Nephron progenitor cell (in vitro differentiated cells): ENCODE results near the gene MSANTD4.
"Not testable (repeated sequence)": the region's sequence is repeated elsewhere in the genome, so short reads cannot be mapped to it uniquely, and the experiment has no call there.

Experiments
- DNase-seq: peaks from one replicate; pipeline ENCODE4 v3.0.0; 2021
- H3K27ac Mint-ChIP-seq: 2 replicates; pipeline ENCODE4 v1.8.0; 2021; ENCODE audit warnings: mild to moderate bottlenecking, moderate library complexity, mixed read lengths
- H3K27me3 Mint-ChIP-seq: 2 replicates; pipeline ENCODE4 v1.8.0; 2021; ENCODE audit warnings: mild to moderate bottlenecking, low read depth, mixed read lengths; ENCODE audit not compliant: poor library complexity
- H3K36me3 Mint-ChIP-seq: 2 replicates; pipeline ENCODE4 v1.8.0; 2021; ENCODE audit warnings: low read depth, mixed read lengths
- H3K4me1 Mint-ChIP-seq: 2 replicates; pipeline ENCODE4 v1.8.0; 2021; ENCODE audit warnings: mixed read lengths
- H3K4me3 Mint-ChIP-seq: 2 replicates; pipeline ENCODE4 v1.8.0; 2021; ENCODE audit warnings: mild to moderate bottlenecking, moderate library complexity, mixed read lengths
- H3K9me3 Mint-ChIP-seq: 2 replicates; pipeline ENCODE4 v1.8.0; 2021; ENCODE audit warnings: mild to moderate bottlenecking, moderate library complexity, mixed read lengths
- TF ChIP-seq, protein P1 (sequence below): fragments of 200-600 bp; sonication (generic); IDR thresholded peaks from 2 replicates; pipeline ENCODE4 v1.5.0; 2021; ENCODE audit warnings: antibody characterized with exemption

The MSANTD4 gene

GRCh38 chr11:106059617-106060016 lies 37.6 kb upstream of the MSANTD4 start:
- TF ChIP-seq, protein P1, sequence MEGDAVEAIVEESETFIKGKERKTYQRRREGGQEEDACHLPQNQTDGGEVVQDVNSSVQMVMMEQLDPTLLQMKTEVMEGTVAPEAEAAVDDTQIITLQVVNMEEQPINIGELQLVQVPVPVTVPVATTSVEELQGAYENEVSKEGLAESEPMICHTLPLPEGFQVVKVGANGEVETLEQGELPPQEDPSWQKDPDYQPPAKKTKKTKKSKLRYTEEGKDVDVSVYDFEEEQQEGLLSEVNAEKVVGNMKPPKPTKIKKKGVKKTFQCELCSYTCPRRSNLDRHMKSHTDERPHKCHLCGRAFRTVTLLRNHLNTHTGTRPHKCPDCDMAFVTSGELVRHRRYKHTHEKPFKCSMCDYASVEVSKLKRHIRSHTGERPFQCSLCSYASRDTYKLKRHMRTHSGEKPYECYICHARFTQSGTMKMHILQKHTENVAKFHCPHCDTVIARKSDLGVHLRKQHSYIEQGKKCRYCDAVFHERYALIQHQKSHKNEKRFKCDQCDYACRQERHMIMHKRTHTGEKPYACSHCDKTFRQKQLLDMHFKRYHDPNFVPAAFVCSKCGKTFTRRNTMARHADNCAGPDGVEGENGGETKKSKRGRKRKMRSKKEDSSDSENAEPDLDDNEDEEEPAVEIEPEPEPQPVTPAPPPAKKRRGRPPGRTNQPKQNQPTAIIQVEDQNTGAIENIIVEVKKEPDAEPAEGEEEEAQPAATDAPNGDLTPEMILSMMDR = no peak
- no peak for DNase-seq
- Mint-ChIP-seq H3K27me3 (peaks cover 3% of the 10 kb centered on the region), H3K9me3 (no peaks in the 10 kb centered on the region), H3K4me1 (no peaks in the 10 kb centered on the region), H3K36me3 (peaks cover 5% of the 10 kb centered on the region), H3K27ac (no peak overlapping the region), H3K4me3 (no peak overlapping the region)

GRCh38 chr11:106058377-106058776 lies 36.3 kb upstream of the MSANTD4 start:
- H3K9me3 Mint-ChIP-seq, H3K27ac Mint-ChIP-seq, H3K4me3 Mint-ChIP-seq, H3K4me1 Mint-ChIP-seq, DNase-seq, H3K36me3 Mint-ChIP-seq, H3K27me3 Mint-ChIP-seq: not testable (repeated sequence)

GRCh38 chr11:106051103-106051502 lies 29.1 kb upstream of the MSANTD4 start:
- Mint-ChIP-seq H3K4me3 (no peak overlapping the region), H3K9me3 (no peaks in the 10 kb centered on the region), H3K27ac (no peak overlapping the region), H3K27me3 (no peaks in the 10 kb centered on the region), H3K36me3 (no peaks in the 10 kb centered on the region), H3K4me1 (no peaks in the 10 kb centered on the region)
- DNase-seq = no peak
- TF ChIP-seq, protein P1 = no peak

DNA sequence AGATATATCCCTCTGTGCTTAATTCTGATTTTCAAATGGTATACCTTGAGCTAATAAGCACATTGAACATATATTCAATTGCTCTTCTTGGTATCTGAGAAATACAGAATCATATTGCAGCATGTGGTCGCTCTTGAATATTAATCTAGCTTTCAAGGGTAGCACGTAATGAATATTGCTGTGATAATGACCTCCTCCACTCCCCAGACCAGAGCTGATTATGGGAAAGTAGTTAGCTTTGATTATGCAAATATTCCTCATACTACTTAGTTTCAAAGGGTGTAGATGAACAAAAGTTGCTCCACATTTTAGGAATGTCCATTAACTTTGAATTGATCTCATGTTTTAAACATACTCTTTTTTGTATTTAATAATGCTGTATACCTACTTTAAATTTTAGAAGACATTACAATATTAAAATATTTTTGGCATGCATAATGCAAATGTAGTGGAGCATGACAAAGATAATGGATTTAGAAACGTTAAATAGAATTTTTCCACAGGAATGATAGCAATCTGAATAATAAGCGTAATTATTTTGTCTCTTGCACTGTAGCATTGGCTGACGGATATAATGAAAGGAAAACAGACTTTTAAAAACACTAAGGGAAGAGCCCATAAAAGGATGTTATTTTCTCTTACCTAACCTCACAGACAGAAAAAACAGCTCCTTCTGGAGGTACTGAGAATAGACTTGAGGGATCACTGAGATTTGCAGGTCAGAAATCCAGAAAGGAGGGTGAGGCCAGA lies 27.9 kb upstream of the MSANTD4 start:
- no peaks in the 10 kb centered on the region for H3K27me3 Mint-ChIP-seq
- H3K4me1 Mint-ChIP-seq = no peaks in the 10 kb centered on the region

DNA sequence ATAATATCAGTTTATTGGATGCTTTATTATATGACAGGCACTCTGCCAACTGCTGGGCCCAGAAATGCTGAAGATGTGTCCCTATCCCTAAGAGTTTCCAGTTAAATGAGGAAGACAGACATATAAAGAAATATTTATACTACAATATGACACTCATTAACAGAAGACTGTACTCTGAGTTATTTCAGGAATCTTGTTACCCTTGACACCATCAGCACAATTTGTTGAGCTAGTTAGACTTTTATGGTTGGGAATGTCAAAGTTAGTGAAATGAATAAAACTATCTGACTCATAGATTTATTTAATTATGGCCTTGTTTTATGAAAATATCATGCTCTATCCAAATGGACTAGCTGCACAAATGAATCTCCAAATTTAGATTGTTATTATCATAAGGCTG lies 25.6 kb upstream of the MSANTD4 start:
- Mint-ChIP-seq H3K27me3 (no peaks in the 10 kb centered on the region), H3K4me1 (no peaks in the 10 kb centered on the region)

More for the DNA sequence above, 27.9 kb upstream of the MSANTD4 start:
- TF ChIP-seq, protein P1 = no peak
- Mint-ChIP-seq H3K4me3 (no peak overlapping the region), H3K9me3 (no peaks in the 10 kb centered on the region), H3K27ac (no peak overlapping the region), H3K36me3 (no peaks in the 10 kb centered on the region)
- DNase-seq = no peak

GRCh38 chr11:106043540-106043939 lies 21.5 kb upstream of the MSANTD4 start:
- Mint-ChIP-seq H3K27me3 (no peaks in the 10 kb centered on the region), H3K4me3 (no peak overlapping the region), H3K27ac (no peak overlapping the region), H3K36me3 (no peaks in the 10 kb centered on the region), H3K9me3 (no peaks in the 10 kb centered on the region), H3K4me1 (no peaks in the 10 kb centered on the region)
- no peak for DNase-seq
- TF ChIP-seq, protein P1 = no peak

More for the DNA sequence above, 25.6 kb upstream of the MSANTD4 start:
- no peak for DNase-seq
- Mint-ChIP-seq H3K4me3 (no peak overlapping the region), H3K36me3 (no peaks in the 10 kb centered on the region), H3K27ac (no peak overlapping the region), H3K9me3 (no peaks in the 10 kb centered on the region)
- TF ChIP-seq, protein P1 = no peak
